PFSK-1 (cell line): ENCODE results near the gene RPL22L1.

Experiments
- FOXP2 ChIP-seq: optimal IDR thresholded peaks from 2 replicates; pipeline ENCODE3; 2011; ENCODE audit warnings: borderline replicate concordance, control low read depth, inconsistent platforms; ENCODE audit not compliant: insufficient read depth; ENCODE audit errors: extremely low read length, extremely low read depth
- POLR2AphosphoS5 ChIP-seq: IDR thresholded peaks from 2 replicates; pipeline ENCODE4 v1.6.1; 2012; ENCODE audit warnings: low read depth, mild to moderate bottlenecking, control low read depth, low read length, moderate library complexity
- SIN3A ChIP-seq: IDR thresholded peaks from 2 replicates; pipeline ENCODE4 v1.6.1; 2012; ENCODE audit warnings: mild to moderate bottlenecking, low read length, moderate library complexity, borderline replicate concordance; ENCODE audit not compliant: insufficient read depth
- TAF1 ChIP-seq: IDR thresholded peaks from 2 replicates; pipeline ENCODE4 v1.6.1; 2012; ENCODE audit warnings: low read length, control low read depth, borderline replicate concordance; ENCODE audit not compliant: insufficient read depth
- TF ChIP-seq, protein P1 (sequence below), 2 experiments: IDR thresholded peaks; 2 replicates each; pipeline versions ENCODE4 v1.6.1 to v1.8.0; 2011 to 2012; ENCODE audit warnings: low read depth in 2 of 2, low read length in 2 of 2, control low read depth in 1 of 2, inconsistent platforms in 1 of 2, mild to moderate bottlenecking in 1 of 2, moderate library complexity in 1 of 2; ENCODE audit not compliant: insufficient read depth in 1 of 2

DNA sequence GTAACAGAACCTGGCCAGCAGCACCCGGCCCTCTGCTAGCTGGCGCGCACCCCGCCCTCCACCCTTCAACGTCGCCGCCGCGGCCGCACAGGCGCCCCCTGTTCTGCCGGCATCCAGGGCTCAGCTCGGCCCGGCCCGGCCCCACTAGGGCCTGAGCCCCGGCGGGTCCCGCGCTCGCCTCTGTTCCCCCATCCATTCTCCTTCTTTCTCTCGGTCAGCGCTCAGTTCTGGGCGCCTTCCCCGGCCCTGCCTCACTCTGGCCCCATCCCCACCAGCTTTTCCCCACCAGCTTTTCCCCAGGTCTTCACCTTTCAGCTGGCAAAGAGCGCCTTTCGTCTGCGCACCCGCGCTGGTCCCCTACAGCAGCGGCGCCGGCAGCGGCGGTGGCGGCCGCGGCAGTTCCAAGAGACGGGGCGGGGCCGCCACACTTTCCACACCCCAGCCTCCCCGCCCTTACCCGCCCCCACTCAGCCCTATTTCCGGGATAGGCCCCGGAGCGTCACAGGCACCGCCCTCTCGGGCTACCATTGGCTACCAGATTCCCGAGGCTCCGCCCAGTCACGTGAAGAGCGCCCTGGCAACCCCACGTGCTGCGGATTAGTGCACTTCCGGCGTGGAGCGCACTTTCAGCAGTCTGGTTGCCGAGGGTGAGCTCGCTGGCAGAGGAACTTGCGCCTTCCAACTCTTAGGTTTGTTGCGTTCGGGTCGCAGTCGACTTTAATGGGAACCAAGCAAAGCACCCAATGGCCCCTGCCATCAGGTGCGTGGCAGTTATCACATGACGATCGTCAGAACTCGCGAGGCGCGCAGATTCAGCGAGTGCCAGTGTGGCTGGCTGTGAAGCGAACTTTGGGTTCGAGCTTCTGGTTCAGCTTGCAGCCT is 38.5 kb upstream of the RPL22L1 start, which contains the start of gene EIF5A2:
- no peak for TF ChIP-seq POLR2AphosphoS5
- TF ChIP-seq, protein P1, sequence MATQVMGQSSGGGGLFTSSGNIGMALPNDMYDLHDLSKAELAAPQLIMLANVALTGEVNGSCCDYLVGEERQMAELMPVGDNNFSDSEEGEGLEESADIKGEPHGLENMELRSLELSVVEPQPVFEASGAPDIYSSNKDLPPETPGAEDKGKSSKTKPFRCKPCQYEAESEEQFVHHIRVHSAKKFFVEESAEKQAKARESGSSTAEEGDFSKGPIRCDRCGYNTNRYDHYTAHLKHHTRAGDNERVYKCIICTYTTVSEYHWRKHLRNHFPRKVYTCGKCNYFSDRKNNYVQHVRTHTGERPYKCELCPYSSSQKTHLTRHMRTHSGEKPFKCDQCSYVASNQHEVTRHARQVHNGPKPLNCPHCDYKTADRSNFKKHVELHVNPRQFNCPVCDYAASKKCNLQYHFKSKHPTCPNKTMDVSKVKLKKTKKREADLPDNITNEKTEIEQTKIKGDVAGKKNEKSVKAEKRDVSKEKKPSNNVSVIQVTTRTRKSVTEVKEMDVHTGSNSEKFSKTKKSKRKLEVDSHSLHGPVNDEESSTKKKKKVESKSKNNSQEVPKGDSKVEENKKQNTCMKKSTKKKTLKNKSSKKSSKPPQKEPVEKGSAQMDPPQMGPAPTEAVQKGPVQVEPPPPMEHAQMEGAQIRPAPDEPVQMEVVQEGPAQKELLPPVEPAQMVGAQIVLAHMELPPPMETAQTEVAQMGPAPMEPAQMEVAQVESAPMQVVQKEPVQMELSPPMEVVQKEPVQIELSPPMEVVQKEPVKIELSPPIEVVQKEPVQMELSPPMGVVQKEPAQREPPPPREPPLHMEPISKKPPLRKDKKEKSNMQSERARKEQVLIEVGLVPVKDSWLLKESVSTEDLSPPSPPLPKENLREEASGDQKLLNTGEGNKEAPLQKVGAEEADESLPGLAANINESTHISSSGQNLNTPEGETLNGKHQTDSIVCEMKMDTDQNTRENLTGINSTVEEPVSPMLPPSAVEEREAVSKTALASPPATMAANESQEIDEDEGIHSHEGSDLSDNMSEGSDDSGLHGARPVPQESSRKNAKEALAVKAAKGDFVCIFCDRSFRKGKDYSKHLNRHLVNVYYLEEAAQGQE (IDR thresholded peaks at IDR 0.05; ENCODE audit: insufficient read depth in 1 of 2, low read depth in 2 of 2, low read length in 2 of 2), result no peak
- TF ChIP-seq TAF1, result no peak
- TF ChIP-seq SIN3A, result no peak
- TF ChIP-seq FOXP2, result no peak
